ENCODE results near the gene STAT4. TPM values are rescaled to one million over a fixed set of nuclear protein-coding genes. Genes with fewer than 3 reads are reported as not detected.

The STAT4 gene
- polyA plus RNA-seq, 1 donor = 3.7 TPM

DNA sequence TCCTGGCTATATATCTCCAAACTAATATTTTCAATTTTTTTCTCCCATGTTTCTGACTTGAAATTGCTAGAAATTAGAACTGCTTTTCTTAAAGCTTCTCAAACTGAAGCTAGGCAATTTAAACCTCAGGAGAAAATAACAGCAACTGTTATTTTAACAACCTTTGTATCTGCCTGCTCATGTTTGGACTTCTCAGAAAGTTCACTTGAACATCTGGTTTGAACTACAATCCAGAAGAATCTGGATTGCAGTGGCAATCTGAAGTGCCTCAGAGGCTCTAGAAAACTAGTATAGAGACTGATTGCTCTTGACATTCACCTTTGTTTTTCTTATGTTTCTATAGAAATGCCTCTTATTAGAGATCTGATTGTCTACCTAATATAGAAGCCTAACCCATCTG is 64.1 kb downstream of the STAT4 start:
- H3K4me1 ChIP-seq (ENCODE audit: control insufficient read depth, insufficient read depth, low read length) = no peaks in the 10 kb centered on the region
- no peak overlapping the region for H3K4me3 ChIP-seq (ENCODE audit: low read length)
- H3K27ac ChIP-seq (ENCODE audit: low read length) = no peak overlapping the region
- no peaks in the 10 kb centered on the region for H3K36me3 ChIP-seq (ENCODE audit: control insufficient read depth, insufficient read depth, low read length)
- H3K9me3 ChIP-seq (ENCODE audit: control insufficient read depth, low read depth, low read length) = no peaks in the 10 kb centered on the region
- DNase-seq = no peak
- H3K27me3 ChIP-seq (ENCODE audit: control insufficient read depth, insufficient read depth, low read length) = no peaks in the 10 kb centered on the region

DNA sequence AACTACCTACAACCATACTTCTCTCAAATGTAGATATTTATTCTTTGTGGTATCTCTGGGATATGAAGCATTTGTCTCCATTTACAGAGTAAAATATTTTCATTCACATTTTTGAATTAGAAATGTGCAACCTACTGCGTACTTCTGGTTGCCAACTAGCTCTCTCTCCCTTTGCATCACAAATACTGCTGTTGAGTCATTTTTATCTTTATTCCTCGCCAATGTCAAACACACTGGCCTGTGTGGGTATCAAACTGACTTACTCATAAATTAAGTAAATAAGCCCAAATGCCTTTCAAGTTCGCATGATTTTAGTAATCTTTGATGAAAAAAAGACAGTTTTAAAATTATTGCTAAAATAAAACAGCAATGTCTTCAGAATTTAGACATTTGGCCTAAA is 67.3 kb downstream of the STAT4 start:
- no peak for DNase-seq
- 67% methylated on average over 1 of the region's 3 CpGs for WGBS (ENCODE audit: insufficient coverage, low lambda C conversion rate)
- Histone ChIP-seq H3K36me3 (ENCODE audit: control insufficient read depth, insufficient read depth, low read length) (no peaks in the 10 kb centered on the region), H3K27me3 (ENCODE audit: control insufficient read depth, insufficient read depth, low read length) (no peaks in the 10 kb centered on the region), H3K27ac (ENCODE audit: low read length) (no peak overlapping the region), H3K4me3 (ENCODE audit: low read length) (no peak overlapping the region), H3K9me3 (ENCODE audit: control insufficient read depth, low read depth, low read length) (no peaks in the 10 kb centered on the region), H3K4me1 (ENCODE audit: control insufficient read depth, insufficient read depth, low read length) (no peaks in the 10 kb centered on the region)

DNA sequence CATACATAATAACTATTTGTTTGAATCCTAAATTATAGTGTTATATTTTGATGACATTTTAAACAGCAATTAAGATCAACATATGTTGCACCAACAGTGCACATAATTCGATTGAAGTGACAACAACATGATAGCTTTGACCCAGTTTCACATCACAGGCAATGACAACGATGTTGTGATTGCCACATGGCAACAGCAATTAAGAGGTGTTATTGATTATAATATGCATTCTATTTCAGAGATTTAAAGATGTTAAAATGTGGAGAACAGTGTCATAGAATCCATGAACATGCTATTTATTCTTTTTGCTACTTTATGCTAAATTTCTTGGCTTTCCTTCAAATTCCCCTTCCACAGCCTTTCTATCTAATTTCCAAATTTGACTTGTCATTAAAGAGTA is 68.5 kb downstream of the STAT4 start:
- Histone ChIP-seq H3K9me3 (ENCODE audit: control insufficient read depth, low read depth, low read length) (no peaks in the 10 kb centered on the region), H3K27me3 (ENCODE audit: control insufficient read depth, insufficient read depth, low read length) (no peaks in the 10 kb centered on the region), H3K36me3 (ENCODE audit: control insufficient read depth, insufficient read depth, low read length) (no peaks in the 10 kb centered on the region), H3K4me3 (ENCODE audit: low read length) (no peak overlapping the region), H3K27ac (ENCODE audit: low read length) (no peak overlapping the region), H3K4me1 (ENCODE audit: control insufficient read depth, insufficient read depth, low read length) (no peaks in the 10 kb centered on the region)
- DNase-seq = no peak
- 100% methylated on average over 1 of the region's 2 CpGs for WGBS (ENCODE audit: insufficient coverage, low lambda C conversion rate)

DNA sequence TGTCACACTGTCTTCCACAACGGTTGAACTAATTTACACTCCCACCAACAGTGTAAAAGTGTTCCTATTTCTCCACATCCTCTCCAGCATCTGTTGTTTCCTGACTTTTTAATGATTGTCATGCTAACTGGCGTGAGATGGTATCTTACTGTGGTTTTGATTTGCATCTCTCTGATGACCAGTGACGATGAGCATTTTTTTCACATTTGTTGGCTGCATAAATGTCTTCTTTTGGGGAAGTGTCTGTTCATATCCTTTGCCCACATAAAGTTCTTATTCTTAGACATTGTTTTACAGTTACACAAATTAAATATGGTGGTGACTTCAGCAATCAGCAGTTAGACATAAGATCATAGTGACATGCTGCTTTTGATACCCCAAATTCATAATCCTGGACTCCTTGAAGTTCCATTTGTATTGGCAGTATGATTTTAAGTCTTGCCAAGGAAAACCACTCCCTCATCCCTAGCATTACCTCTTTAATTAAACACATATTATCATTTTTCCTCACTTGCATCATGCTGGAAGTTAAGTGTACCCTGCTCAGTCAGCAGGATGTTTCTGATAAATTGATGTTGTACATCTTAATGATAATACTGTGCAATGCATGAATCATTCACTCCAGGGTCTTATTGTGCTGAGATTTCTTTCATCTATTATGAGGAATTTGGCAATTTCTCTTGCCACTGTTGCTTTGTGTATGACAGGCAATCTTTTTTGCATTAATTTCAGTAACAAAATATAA is 69.2 kb downstream of the STAT4 start:
- Histone ChIP-seq H3K27ac (ENCODE audit: low read length) (no peak overlapping the region), H3K4me3 (ENCODE audit: low read length) (no peak overlapping the region), H3K4me1 (ENCODE audit: control insufficient read depth, insufficient read depth, low read length) (no peaks in the 10 kb centered on the region), H3K36me3 (ENCODE audit: control insufficient read depth, insufficient read depth, low read length) (no peaks in the 10 kb centered on the region), H3K27me3 (ENCODE audit: control insufficient read depth, insufficient read depth, low read length) (no peaks in the 10 kb centered on the region), H3K9me3 (ENCODE audit: control insufficient read depth, low read depth, low read length) (no peaks in the 10 kb centered on the region)
- WGBS (ENCODE audit: insufficient coverage, low lambda C conversion rate) = no CpG with 5 or more reads among the region's 3 CpGs
- no peak for DNase-seq

DNA sequence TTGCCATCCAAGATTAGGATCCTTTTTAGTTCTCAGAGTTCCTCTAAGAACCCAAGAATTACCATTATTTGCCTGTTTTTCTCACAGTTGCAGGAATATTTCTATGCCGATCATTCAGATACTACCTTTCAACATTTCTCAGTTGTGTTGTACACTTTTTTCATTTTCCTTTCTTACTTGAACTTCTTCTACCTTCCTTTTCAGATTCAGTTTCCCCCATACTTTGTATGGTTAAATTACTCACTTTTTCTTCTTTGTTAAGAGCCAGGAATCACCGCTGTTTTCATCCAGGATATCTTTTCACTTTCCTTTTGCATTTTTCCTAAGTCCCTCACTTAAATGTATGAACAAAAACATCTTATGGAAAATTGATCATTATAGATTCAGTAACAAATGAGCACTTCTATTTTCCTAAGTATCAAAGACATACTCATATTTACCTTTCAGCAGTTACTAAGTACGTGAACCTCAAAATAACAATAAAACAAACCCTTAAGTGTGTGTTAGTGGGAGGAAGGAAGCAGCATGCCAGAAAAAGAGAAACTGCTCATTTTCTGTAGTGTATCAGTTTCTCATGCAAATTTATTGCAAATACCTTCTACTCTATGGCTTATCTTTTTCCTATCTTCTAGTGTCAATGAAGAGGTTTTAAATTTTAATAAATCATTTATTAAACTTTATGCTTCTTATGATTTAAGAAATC is 72.5 kb downstream of the STAT4 start:
- 94% methylated on average over 3 of the region's 3 CpGs for WGBS (ENCODE audit: insufficient coverage, low lambda C conversion rate)

DNA sequence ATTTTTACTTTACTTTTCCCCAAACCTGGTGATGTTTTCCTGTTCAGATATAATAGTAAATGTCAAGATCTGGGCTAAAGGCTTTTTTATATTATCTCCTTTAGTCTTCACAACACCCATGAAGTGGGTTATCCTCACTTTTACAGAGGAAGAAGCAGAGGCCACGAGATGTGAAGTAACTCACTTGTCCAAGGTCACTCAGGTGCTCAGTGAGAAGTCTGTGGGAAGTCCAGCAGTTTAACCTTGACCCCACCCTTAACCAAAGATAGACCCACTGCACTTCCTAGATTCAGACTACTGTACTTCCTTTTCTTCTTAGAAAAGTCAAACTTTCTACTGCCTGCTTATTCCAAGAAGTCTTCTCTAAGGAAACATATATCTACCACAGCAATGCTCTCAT is 80.5 kb downstream of the STAT4 start:
- DNase-seq = no peak
- Histone ChIP-seq H3K36me3 (ENCODE audit: control insufficient read depth, insufficient read depth, low read length) (no peaks in the 10 kb centered on the region), H3K27me3 (ENCODE audit: control insufficient read depth, insufficient read depth, low read length) (no peaks in the 10 kb centered on the region), H3K4me3 (ENCODE audit: low read length) (no peak overlapping the region), H3K27ac (ENCODE audit: low read length) (no peak overlapping the region), H3K4me1 (ENCODE audit: control insufficient read depth, insufficient read depth, low read length) (no peaks in the 10 kb centered on the region), H3K9me3 (ENCODE audit: control insufficient read depth, low read depth, low read length) (no peaks in the 10 kb centered on the region)
- WGBS (ENCODE audit: insufficient coverage, low lambda C conversion rate) = no CpG with 5 or more reads among the region's 1 CpG

More for the DNA sequence above, 72.5 kb downstream of the STAT4 start:
- Histone ChIP-seq H3K27me3 (ENCODE audit: control insufficient read depth, insufficient read depth, low read length) (no peaks in the 10 kb centered on the region), H3K9me3 (ENCODE audit: control insufficient read depth, low read depth, low read length) (no peaks in the 10 kb centered on the region), H3K4me3 (ENCODE audit: low read length) (no peak overlapping the region), H3K4me1 (ENCODE audit: control insufficient read depth, insufficient read depth, low read length) (no peaks in the 10 kb centered on the region), H3K27ac (ENCODE audit: low read length) (no peak overlapping the region), H3K36me3 (ENCODE audit: control insufficient read depth, insufficient read depth, low read length) (no peaks in the 10 kb centered on the region)
- DNase-seq = no peak

DNA sequence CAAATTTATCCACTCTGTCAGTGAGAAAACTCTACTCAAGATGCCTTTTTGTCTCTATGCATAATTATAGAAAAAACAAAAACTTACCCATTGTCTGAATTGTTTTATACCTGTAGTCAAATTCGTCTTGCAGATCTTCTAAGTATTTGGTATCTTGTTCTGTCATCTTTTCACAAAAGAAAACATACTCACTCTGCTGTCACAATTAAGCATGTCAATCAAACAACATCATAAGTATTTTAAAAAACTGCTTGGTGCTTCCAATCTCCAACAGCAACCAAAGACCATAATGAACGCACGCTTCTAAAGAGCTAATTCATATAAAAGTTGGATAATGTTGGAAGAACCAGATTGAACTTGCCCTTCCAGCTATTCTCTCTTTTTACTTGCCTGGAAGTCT is 81.2 kb downstream of the STAT4 start:
- Histone ChIP-seq H3K36me3 (ENCODE audit: control insufficient read depth, insufficient read depth, low read length) (no peaks in the 10 kb centered on the region), H3K4me3 (ENCODE audit: low read length) (no peak overlapping the region), H3K9me3 (ENCODE audit: control insufficient read depth, low read depth, low read length) (no peaks in the 10 kb centered on the region), H3K27me3 (ENCODE audit: control insufficient read depth, insufficient read depth, low read length) (no peaks in the 10 kb centered on the region), H3K27ac (ENCODE audit: low read length) (no peak overlapping the region), H3K4me1 (ENCODE audit: control insufficient read depth, insufficient read depth, low read length) (no peaks in the 10 kb centered on the region)
- 100% methylated on average over 3 of the region's 3 CpGs for WGBS (ENCODE audit: insufficient coverage, low lambda C conversion rate)
- no peak for DNase-seq

DNA sequence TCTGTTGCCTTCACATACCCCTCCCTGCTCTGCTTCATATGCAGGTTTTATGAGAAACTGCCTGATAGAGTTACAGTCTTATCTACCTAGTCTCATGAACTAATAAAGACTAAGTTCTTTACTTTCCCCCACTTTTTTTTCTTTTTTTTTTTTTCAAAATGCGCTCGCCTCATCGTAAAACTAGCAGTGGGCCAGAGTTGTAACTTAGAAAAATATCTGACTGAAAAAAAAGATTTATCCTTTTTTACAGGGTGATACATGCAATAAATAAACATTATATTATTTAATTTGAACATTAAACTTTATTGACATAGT is 83.9 kb downstream of the STAT4 start:
- no peak for DNase-seq
- H3K27me3 ChIP-seq (ENCODE audit: control insufficient read depth, insufficient read depth, low read length) = no peaks in the 10 kb centered on the region
- H3K36me3 ChIP-seq (ENCODE audit: control insufficient read depth, insufficient read depth, low read length) = no peaks in the 10 kb centered on the region
- H3K9me3 ChIP-seq (ENCODE audit: control insufficient read depth, low read depth, low read length) = no peaks in the 10 kb centered on the region
- no peak overlapping the region for H3K27ac ChIP-seq (ENCODE audit: low read length)
- 56% methylated on average over 3 of the region's 3 CpGs for WGBS (ENCODE audit: insufficient coverage, low lambda C conversion rate)
- no peak overlapping the region for H3K4me3 ChIP-seq (ENCODE audit: low read length)
- no peaks in the 10 kb centered on the region for H3K4me1 ChIP-seq (ENCODE audit: control insufficient read depth, insufficient read depth, low read length)

DNA sequence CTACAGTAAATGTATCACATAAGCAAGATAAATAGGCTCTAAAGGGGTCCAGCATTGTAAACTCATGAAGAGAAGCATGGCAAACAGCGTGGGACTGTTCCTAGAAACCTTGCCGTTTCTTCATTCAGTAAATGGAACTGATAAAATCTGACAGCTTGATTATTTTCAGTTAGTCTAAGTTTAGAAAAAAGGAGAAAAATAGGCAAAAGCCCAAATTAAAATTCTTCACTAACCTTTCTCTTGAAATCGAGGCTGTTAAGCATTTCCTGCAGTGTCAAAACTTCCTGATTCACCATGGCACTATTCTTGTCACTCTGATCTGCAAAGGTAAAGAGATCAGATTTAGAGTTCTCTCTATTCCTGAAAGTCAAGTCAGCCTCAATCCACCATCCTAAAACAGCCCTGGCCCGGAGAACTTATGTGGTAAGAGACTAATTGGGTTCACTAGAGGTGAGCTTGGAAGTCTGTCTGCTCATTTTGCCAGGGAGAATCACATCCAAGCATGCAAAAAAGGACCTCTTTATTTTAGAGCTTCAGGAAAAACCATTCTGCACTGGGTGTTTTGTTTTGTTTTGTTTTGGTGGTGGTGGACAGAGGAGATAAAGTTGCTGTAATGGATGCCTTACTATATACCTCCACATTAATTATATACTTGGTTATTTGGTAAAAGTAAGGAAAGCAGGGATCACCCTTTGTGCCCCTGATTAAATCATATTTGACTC is 84.4 kb downstream of the STAT4 start:
- WGBS (ENCODE audit: insufficient coverage, low lambda C conversion rate) = 20% methylated on average over 1 of the region's 4 CpGs
- DNase-seq = no peak
- Histone ChIP-seq H3K36me3 (ENCODE audit: control insufficient read depth, insufficient read depth, low read length) (no peaks in the 10 kb centered on the region), H3K27me3 (ENCODE audit: control insufficient read depth, insufficient read depth, low read length) (no peaks in the 10 kb centered on the region), H3K9me3 (ENCODE audit: control insufficient read depth, low read depth, low read length) (no peaks in the 10 kb centered on the region), H3K27ac (ENCODE audit: low read length) (no peak overlapping the region), H3K4me1 (ENCODE audit: control insufficient read depth, insufficient read depth, low read length) (no peaks in the 10 kb centered on the region), H3K4me3 (ENCODE audit: low read length) (no peak overlapping the region)

DNA sequence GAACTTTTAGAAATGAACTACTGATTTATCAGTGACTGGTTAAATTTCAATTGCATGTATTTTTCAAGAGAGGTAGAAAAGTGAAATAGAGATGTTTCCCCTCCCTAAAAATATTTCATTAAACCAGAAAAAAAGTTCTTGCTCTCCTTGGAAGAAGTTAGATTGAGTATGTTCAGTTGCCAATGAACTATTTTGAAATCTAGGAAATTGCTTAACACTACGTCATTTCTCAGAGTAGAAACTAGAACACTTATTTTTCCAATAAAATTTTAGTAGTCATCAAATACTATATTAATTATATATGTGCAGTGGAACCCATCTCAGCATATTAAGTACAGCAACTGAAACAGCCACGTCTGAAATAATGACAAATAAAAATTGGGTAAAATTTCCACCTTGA is 85.0 kb downstream of the STAT4 start:
- Histone ChIP-seq H3K4me3 (ENCODE audit: low read length) (no peak overlapping the region), H3K27ac (ENCODE audit: low read length) (no peak overlapping the region), H3K4me1 (ENCODE audit: control insufficient read depth, insufficient read depth, low read length) (no peaks in the 10 kb centered on the region), H3K36me3 (ENCODE audit: control insufficient read depth, insufficient read depth, low read length) (no peaks in the 10 kb centered on the region), H3K9me3 (ENCODE audit: control insufficient read depth, low read depth, low read length) (no peaks in the 10 kb centered on the region), H3K27me3 (ENCODE audit: control insufficient read depth, insufficient read depth, low read length) (no peaks in the 10 kb centered on the region)
- no peak for DNase-seq
- 89% methylated on average over 1 of the region's 2 CpGs for WGBS (ENCODE audit: insufficient coverage, low lambda C conversion rate)

All from large intestine (tissue), 3 donors.